Stimulated activated CD4-positive, alpha-beta T cell treated with anti-CD3 and anti-CD28 coated beads, Interleukin-1b, Interleukin-23, amount 100 ng/mL, for 48 hours (primary cell): ENCODE measurements around the gene TM4SF4.

Experiments used
- DNase-seq: peaks from one replicate; pipeline ENCODE4 v3.0.0-alpha.2; 2020

The TM4SF4 gene

DNA sequence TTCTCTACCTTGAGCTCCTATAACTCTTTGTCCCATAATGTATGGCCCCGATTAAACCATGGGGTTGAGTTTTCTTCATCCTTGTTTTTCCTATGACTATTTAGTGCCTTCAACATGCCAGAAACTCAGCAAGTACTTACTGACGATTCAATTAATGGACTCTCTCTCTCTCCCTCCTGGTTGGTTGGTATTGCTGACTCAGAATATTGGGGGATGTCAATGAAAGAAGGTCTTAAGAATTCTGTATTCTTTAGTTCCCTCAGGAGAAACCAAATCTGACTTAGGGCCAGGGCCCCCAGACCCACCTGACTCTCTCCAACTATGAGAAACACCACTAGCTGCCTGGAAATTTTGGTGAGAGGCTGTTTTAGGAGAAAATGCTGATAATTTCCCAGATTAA, 40.8 kb downstream of the TM4SF4 start:
- DNase-seq = no peak

DNA sequence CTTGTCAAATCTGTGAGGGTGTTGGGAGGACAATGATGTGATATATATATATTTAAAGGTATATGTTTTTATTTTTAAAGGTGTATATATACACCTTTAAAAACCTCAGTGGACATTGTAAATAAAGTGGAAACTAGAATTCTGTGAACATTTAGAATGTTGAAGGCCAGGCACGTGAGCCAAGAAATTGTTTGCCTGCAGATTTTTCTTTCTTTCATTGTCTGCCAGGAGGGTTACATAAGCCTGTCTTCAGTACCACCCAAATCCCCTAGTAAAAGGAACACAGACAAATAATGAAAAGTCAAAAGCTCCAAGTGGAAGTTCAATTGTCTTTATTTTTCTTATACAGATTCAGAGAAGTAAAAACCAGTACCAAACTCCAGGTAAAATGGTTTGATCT, 42.4 kb downstream of the TM4SF4 start:
- no peak for DNase-seq

- no peak for DNase-seq
These were observed 45.4 kb downstream of the TM4SF4 start for GRCh38 chr3:149519912-149520311.

GRCh38 chr3:149523512-149524299, 49.2 kb downstream of the TM4SF4 start:
- no peak for DNase-seq

DNA sequence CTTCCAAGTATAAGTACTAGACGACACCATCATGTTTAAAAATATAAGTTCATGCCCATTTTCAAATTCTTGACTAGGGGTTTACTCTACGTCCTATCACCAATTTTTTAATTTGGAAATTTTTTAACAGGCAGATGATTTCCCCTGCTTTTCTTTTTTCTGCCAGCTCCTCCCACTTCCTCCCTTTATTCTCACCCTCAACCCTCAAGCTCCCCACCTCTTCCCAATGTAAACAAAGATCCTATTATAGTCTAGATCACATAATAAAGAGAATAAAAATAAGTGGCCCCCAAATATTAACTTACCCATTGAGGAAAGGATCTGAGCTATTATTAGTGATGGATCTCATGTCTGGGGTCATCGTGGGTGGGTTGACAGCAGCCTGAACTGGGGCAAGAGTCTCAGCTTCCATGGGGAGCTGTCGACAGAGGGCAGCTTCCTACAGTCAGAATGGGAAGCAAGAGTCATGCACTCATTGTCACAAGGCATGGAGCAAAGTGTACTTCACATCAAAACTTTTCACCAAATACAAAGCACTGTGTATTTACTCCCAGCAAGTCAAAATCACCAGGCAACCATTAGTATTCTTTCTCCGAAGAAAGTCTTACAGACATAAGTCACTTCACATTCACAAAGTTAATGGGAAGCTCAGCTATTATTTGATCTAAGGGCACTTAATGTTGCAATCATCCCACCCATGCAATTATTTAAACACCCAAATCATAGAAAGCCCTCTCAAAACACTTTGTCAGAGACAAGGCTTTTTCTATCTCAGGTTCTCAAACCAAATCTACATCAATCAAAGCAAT, 53.2 kb downstream of the TM4SF4 start:
- no peak for DNase-seq

- no peak for DNase-seq
These were observed 53.8 kb downstream of the TM4SF4 start for GRCh38 chr3:149528340-149528650.

DNA sequence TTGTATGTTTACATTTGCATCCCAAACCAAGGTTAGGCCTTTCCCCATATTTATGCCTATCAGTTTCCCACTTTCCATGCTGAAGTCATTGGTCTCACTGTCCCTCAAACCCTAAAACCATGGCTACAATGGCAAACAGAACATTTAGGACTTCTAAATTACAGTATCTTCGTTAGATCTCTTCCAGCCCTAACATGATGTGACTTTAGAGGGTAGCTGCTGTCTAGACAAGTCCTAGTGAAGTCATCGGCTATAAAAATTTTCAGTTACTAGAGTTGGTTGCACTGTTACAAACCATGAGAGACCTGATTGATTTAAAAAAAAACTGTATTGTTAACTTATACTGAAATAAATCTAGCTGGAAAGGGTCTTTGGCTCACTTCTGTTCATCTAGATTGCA, 54.6 kb downstream of the TM4SF4 start:
- DNase-seq = no peak

GRCh38 chr3:149532489-149533180, 58.1 kb downstream of the TM4SF4 start:
- DNase-seq = no peak

GRCh38 chr3:149534082-149534481, 59.6 kb downstream of the TM4SF4 start:
- DNase-seq = no peak

DNA sequence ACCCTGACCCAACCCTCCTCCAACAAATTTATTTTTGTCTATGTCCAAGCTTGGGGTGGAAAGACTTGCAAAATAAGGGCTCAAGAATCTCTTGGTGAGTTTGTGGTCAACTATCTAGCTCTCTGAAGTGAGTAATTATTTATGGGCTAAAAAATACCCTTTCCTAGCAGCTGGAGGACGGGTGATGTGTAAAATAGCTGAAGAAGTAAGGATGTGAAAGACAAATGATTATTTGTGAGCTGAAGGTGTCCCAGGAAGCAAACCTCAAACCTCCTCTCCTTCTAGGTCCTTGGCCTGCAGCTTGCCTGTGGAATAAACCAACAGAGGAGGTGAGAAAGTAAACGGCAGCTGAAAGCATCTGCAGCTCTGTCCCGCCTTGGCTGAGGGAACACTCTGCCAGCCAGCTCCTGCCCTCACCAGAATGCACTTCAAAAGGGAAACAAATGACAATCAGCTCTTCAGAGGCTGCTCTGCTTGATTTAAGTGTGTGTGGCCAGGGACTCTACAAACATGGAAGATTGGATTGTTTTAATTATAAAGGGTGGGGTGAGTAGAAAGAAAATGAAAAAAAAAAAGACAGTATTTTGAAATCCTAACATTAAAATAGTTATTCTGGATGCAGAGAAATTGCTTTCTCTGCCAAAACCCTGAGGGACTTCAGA, 60.3 kb downstream of the TM4SF4 start:
- DNase-seq = no peak

DNA sequence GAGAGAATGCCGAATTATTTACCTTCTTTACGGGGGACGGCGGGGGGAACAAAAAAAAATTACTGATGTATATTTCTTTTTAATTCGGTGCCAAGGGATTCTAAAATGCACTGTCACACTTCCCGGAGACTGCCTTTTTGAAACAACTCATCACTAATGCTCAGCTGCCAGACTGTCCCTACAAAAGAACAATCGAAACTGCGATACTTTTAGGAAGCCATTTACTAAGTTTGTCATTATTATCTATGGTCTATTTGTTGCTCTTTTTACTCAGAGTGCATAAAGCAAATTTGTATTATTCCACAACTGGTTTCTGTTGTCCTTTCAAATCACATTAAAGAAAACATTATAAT, 60.8 kb downstream of the TM4SF4 start:
- DNase-seq = no peak

GRCh38 chr3:149536429-149536828, 61.9 kb downstream of the TM4SF4 start:
- no peak for DNase-seq

DNA sequence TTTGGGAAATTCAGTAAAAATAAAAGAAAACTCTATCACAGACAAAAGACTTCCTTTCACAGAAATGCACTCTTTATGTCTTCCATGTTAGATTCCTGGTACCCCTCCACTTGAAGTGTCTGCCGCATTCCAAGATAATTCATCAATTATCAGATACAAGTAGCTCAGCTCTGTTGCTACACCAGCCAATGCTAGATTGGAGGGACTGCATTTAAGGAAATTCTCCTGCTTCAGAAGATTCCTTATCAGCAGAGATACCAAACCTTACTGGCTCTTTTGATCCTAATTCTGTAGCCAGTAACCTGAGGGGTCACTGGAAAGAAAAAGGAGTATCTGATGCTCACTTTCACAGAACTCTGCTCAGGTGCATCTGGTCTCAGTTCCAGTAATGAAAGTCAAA, 63.9 kb downstream of the TM4SF4 start:
- DNase-seq = no peak

DNA sequence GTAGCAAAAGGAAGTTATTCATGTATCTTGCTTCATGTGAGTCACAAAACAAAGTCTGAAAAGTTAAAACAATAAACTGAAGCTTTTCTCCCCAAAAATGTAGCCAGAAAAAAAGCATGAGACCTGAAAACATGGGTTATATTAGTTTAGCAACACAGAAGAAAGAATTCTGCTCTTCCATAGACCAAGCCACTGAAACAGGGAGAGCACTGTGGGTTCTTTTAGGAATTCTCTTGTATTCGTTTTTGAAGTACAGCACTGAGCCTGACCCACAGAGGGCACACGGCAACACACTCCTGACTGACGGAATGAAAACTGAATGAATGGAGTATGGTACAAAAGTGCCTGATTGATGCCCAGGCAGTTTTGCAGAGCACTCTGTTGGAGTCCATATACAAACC, 66.6 kb downstream of the TM4SF4 start:
- DNase-seq = no peak

DNA sequence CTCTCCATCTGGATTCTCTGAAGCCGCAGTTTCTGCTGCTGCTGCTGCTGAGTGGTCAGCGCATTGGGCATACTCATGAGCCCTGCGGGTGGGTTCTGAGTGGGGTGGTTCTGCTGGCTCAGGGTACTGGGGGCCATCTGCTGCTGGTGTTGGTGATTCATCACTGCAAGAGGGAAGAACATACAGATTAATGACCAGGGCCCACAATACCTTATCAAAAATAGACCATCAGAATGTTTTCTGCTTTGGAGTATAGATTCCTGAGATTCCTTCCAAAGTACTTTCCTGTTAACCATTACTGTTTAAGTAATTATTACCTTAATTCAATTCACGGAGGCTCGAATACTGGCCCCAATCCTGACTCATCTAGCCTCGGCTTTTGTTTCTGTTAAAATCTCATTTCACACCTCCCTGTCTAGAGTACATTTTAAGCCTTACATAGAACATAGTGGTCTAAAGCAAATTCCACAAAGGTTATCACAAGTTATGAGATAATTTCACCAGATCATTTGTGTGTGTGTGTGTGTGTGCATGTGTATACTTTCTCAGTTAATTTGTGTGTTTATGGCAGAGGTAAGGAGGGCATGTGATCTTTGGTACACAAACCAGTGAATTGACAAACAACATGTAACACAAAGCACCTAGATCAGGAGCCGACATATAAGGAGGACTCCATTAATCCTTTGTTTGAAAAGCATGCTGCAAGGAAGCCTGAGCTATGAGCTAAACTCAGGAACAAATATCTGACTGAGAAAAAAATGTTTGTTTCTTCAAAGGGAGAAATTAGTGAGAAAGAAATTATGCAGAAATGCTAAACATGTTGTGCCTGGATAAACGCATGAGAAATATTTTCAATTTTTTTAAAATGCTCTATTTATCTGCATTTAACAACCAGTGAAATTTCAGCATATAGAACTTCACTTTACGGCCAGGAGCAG, 68.1 kb downstream of the TM4SF4 start:
- DNase-seq = no peak

GRCh38 chr3:149545049-149545448, 70.6 kb downstream of the TM4SF4 start:
- no peak for DNase-seq

DNA sequence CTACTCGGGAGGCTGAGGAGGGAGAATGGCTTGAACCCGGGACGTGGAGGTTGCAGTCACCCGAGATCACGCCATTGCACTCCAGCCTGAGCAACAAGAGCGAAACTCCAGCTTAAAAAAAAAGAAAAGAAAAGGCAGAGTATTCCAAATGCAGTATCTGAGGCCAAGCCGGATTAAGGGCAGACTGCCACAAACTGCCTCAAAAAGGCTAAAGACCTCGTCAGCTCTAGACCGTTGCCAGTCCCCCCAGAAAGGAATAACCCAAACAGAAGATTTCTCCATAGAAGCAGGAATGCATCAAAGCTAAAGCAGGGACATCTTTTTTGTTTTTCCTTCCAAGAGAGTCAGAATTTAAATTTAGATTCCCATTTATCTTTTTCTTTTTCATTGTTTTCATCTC, 72.9 kb downstream of the TM4SF4 start:
- DNase-seq = no peak

DNA sequence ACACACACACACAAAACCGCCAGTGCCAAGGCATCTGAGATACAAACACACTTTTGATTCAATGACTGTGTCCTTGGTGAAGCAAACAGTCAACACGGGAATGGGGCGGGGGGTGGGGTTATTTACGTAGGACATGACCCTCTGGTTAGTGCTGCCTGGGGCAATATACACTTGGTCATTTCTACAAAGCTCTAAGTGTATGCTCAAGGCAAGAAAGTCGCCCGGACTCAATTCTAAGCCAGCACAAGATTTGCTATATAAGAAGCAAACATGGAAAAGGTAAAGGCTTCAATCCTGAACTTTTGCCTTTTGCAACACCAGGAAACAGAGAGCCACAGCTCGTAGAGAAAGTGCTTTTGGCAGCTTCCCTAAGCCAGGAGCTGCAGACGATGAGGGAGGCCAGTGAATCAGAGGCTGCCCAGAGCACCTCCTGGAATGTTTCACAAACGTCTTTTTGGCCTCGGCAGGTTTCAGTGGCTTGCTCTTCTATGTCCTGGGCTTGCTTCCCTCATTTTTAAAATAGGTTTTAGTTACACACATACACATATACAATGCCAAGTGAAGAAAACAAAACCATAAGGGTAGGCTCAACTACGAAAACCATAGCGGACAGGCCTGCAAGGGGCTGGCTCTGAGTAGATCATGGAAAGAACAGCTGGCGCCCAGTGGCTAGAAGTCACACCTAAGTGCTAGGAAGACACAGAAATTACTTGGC, 73.6 kb downstream of the TM4SF4 start:
- no peak for DNase-seq

- DNase-seq = no peak
These were observed 74.2 kb downstream of the TM4SF4 start for GRCh38 chr3:149548669-149549065.

GRCh38 chr3:149551500-149551899, 77.0 kb downstream of the TM4SF4 start:
- no peak for DNase-seq

GRCh38 chr3:149552700-149553099, 78.2 kb downstream of the TM4SF4 start:
- DNase-seq = no peak
